ENCODE measurements around the gene MRTFA. TPM values are rescaled to one million over a fixed set of nuclear protein-coding genes. Genes with fewer than 3 reads are reported as not detected.

MRTFA gene
- total RNA-seq, 1 experiment from 2014 or later: 52.7 TPM

GRCh38 chr22:40594346-40594745 is 42.2 kb downstream of the MRTFA start:
- ChIA-PET CTCF (no interaction called here), POLR2A (interaction anchor here (0.8 to 4.7 kb wide), 6 partner anchors 17 to 85 kb away, joined by 3 to 38 read pairs (median 5); partner anchors contain the start of gene MRTFA)
- intact Hi-C loops (cut with micrococcal nuclease): no loop called here
- H3K4me3 Mint-ChIP-seq (ENCODE audit: unreplicated experiment): no peak overlapping the region
- no peak for TF ChIP-seq CTCF (IDR thresholded peaks at IDR 0.05; ENCODE audit: unreplicated experiment)
- no peak for DNase-seq (ENCODE audit: unreplicated experiment)
- peaks cover 10% of the 10 kb centered on the region for H3K36me3 Mint-ChIP-seq (ENCODE audit: insufficient read depth, unreplicated experiment)
- no peak overlapping the region for H3K27ac Mint-ChIP-seq (ENCODE audit: low read depth, unreplicated experiment)
- H3K9me3 Mint-ChIP-seq (ENCODE audit: unreplicated experiment): no peaks in the 10 kb centered on the region
- H3K27me3 Mint-ChIP-seq (ENCODE audit: insufficient read depth, unreplicated experiment): no peaks in the 10 kb centered on the region
- peaks cover 47% of the 10 kb centered on the region for H3K4me1 Mint-ChIP-seq (ENCODE audit: insufficient read depth, unreplicated experiment)
- no TSS peak for BruUV-seq (replicated peaks)

- H3K27me3 Mint-ChIP-seq (ENCODE audit: insufficient read depth, unreplicated experiment): no peaks in the 10 kb centered on the region
- ChIA-PET CTCF (interaction anchor here (0.5 to 1.0 kb wide), 2 partner anchors 20 to 69 kb away, joined by 3 to 4 read pairs; no protein-coding TSS in a partner anchor), POLR2A (interaction anchor here (0.6 to 2.1 kb wide), 8 partner anchors 11 to 456 kb away, joined by 3 to 7 read pairs (median 3); partner anchors contain the start of gene MRTFA)
- no peak overlapping the region for H3K4me3 Mint-ChIP-seq (ENCODE audit: unreplicated experiment)
- no TSS peak for BruUV-seq (replicated peaks)
- DNase-seq (ENCODE audit: unreplicated experiment): no peak
- TF ChIP-seq CTCF (IDR thresholded peaks at IDR 0.05; ENCODE audit: unreplicated experiment): no peak
- peaks cover 10% of the 10 kb centered on the region for H3K36me3 Mint-ChIP-seq (ENCODE audit: insufficient read depth, unreplicated experiment)
- intact Hi-C loops (cut with micrococcal nuclease): no loop called here
- peaks cover 54% of the 10 kb centered on the region for H3K4me1 Mint-ChIP-seq (ENCODE audit: insufficient read depth, unreplicated experiment)
- H3K27ac Mint-ChIP-seq (ENCODE audit: low read depth, unreplicated experiment): no peak overlapping the region
- H3K9me3 Mint-ChIP-seq (ENCODE audit: unreplicated experiment): no peaks in the 10 kb centered on the region
These were observed 42.9 kb downstream of the MRTFA start for GRCh38 chr22:40593460-40594273.

GRCh38 chr22:40592352-40593113 is 44.0 kb downstream of the MRTFA start:
- no peaks in the 10 kb centered on the region for H3K27me3 Mint-ChIP-seq (ENCODE audit: insufficient read depth, unreplicated experiment)
- ChIA-PET POLR2A (interaction anchor here (0.6 to 1.7 kb wide), 7 partner anchors 10 to 457 kb away, joined by 3 to 6 read pairs (median 3); partner anchors contain the start of gene MRTFA), CTCF (interaction anchor here (0.7 to 1.0 kb wide), 2 partner anchors 68 to 88 kb away, joined by 3 to 4 read pairs; no protein-coding TSS in a partner anchor)
- TSS peak; percentile 19 for BruUV-seq (replicated peaks)
- DNase-seq (ENCODE audit: unreplicated experiment): no peak
- TF ChIP-seq CTCF (IDR thresholded peaks at IDR 0.05; ENCODE audit: unreplicated experiment): no peak
- peaks cover 7% of the 10 kb centered on the region for H3K36me3 Mint-ChIP-seq (ENCODE audit: insufficient read depth, unreplicated experiment)
- H3K4me1 Mint-ChIP-seq (ENCODE audit: insufficient read depth, unreplicated experiment): peaks cover 54% of the 10 kb centered on the region
- H3K9me3 Mint-ChIP-seq (ENCODE audit: unreplicated experiment): no peaks in the 10 kb centered on the region
- intact Hi-C loops (cut with micrococcal nuclease): no loop called here
- H3K27ac Mint-ChIP-seq (ENCODE audit: low read depth, unreplicated experiment): peak overlapping the region; percentile 64
- no peak overlapping the region for H3K4me3 Mint-ChIP-seq (ENCODE audit: unreplicated experiment)

- CTCF ChIA-PET: interaction anchor here (0.6 to 0.8 kb wide), 2 partner anchors 79 to 103 kb away, joined by 3 read pairs; no protein-coding TSS in a partner anchor
- DNase-seq (ENCODE audit: unreplicated experiment): peak; percentile 89
- no TSS peak for BruUV-seq (replicated peaks)
- Mint-ChIP-seq H3K4me3 (ENCODE audit: unreplicated experiment) (no peak overlapping the region), H3K4me1 (ENCODE audit: insufficient read depth, unreplicated experiment) (peaks cover 38% of the 10 kb centered on the region), H3K27me3 (ENCODE audit: insufficient read depth, unreplicated experiment) (no peaks in the 10 kb centered on the region), H3K27ac (ENCODE audit: low read depth, unreplicated experiment) (peak overlapping the region; percentile 63), H3K36me3 (ENCODE audit: insufficient read depth, unreplicated experiment) (peaks cover 19% of the 10 kb centered on the region), H3K9me3 (ENCODE audit: unreplicated experiment) (no peaks in the 10 kb centered on the region)
- no peak for TF ChIP-seq CTCF (IDR thresholded peaks at IDR 0.05; ENCODE audit: unreplicated experiment)
- intact Hi-C loops (cut with micrococcal nuclease): loop anchor here (2.0 kb wide), 1 partner anchor 48 kb away; the partner anchor contains the start of gene MRTFA
- POLR2A ChIA-PET: interaction anchor here (0.6 to 2.3 kb wide), 20 partner anchors 8 to 1098 kb away, joined by 3 to 11 read pairs (median 4); no protein-coding TSS in a partner anchor
These were observed 47.8 kb downstream of the MRTFA start for GRCh38 chr22:40588726-40589125.
